ENCODE data around the gene CCDC63.
A peak's percentile ranks its signal among the peaks of the same experiment; 100 is the strongest.

The CCDC63 gene

DNA sequence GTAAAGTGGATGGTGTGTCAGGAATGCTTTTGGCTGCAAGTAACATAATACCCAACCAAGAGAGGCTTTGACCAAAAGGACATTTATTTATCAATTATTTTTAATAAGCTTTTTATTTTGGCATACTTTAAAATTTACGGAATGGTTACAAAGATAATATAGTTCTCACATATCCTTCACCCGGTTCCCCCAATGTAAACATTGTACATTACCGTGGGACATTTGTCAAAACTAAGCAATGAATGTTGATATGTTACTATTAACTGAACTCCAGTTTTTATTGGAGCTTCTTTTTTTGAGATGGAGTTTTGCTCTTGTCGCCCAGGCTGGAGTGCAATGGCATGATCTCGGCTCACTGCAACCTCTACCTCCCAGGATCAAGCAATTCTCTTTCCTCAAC lies 23.0 kb downstream of the CCDC63 start:
- Histone ChIP-seq H3K4me1 (ENCODE audit: control insufficient read depth in 5 of 5, insufficient read depth in 5 of 5, low read length in 5 of 5) (peaks cover 0 to 3% (median 0%) of the 10 kb centered on the region in 5 donors), H3K4me3 (ENCODE audit: low read depth in 1 of 5, low read length in 5 of 5) (no peak overlapping the region), H3K9me3 (ENCODE audit: control insufficient read depth in 5 of 5, low read length in 5 of 5) (no peaks in the 10 kb centered on the region), H3K9ac (ENCODE audit: low read length in 5 of 5) (no peak overlapping the region), H3K27ac (ENCODE audit: low read depth, low read length) (no peak overlapping the region), H3K27me3 (ENCODE audit: control insufficient read depth in 5 of 5, insufficient read depth in 4 of 5, low read length in 5 of 5) (peaks cover 0 to 2% (median 0%) of the 10 kb centered on the region in 5 donors), H3K36me3 (ENCODE audit: control insufficient read depth in 5 of 5, insufficient read depth in 5 of 5, low read length in 5 of 5) (no peaks in the 10 kb centered on the region)

DNA sequence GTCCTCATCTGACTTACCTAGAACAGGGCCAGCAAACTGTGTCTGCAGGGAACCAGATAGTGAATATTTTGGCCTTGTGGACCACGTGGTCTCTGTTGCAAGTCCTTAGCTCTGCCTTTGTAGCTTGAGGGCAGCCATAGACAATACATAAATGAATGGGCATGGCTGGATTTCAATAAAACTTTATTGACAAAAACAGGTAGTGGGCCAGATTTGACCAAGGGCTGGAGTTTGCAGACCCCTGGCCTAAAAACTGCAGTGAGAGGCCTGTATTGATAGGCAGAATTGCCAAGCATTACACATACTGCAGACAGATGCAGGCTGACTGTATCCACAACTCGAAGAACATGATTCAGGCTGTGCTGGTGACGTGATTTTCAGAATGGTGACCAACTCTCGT lies 25.3 kb downstream of the CCDC63 start:
- Histone ChIP-seq H3K4me1 (ENCODE audit: control insufficient read depth in 5 of 5, insufficient read depth in 5 of 5, low read length in 5 of 5) (no peaks in the 10 kb centered on the region), H3K36me3 (ENCODE audit: control insufficient read depth in 5 of 5, insufficient read depth in 5 of 5, low read length in 5 of 5) (no peaks in the 10 kb centered on the region), H3K9ac (ENCODE audit: low read length in 5 of 5) (no peak overlapping the region), H3K9me3 (ENCODE audit: control insufficient read depth in 5 of 5, low read length in 5 of 5) (no peaks in the 10 kb centered on the region), H3K4me3 (ENCODE audit: low read depth in 1 of 5, low read length in 5 of 5) (no peak overlapping the region), H3K27me3 (ENCODE audit: control insufficient read depth in 5 of 5, insufficient read depth in 4 of 5, low read length in 5 of 5) (peaks cover 0 to 2% (median 0%) of the 10 kb centered on the region in 5 donors), H3K27ac (ENCODE audit: low read depth, low read length) (no peak overlapping the region)

DNA sequence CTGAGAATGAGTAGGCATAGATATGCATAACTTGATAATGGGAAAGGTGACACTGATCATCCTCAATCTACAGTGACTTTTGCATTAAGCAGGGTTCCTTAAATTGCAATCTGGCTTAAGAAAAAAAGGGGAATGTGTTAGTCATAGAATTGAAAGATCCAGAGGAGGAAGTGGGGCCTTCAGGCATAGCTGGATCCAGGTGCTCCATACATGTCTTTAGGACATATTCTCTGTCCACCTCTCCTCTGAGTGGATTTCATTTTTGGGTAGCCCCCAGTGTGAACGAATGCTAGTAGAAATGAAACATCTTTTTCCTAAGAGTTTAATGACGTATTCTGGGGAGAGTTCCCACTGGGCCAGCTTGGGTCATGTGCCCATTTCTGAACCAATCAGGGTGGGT lies 27.6 kb downstream of the CCDC63 start:
- H3K36me3 ChIP-seq (ENCODE audit: control insufficient read depth in 5 of 5, insufficient read depth in 5 of 5, low read length in 5 of 5): no peaks in the 10 kb centered on the region
- no peak overlapping the region for H3K4me3 ChIP-seq (ENCODE audit: low read depth in 1 of 5, low read length in 5 of 5)
- no peak overlapping the region for H3K9ac ChIP-seq (ENCODE audit: low read length in 5 of 5)
- H3K9me3 ChIP-seq (ENCODE audit: control insufficient read depth in 5 of 5, low read length in 5 of 5): no peaks in the 10 kb centered on the region
- H3K27me3 ChIP-seq (ENCODE audit: control insufficient read depth in 5 of 5, insufficient read depth in 4 of 5, low read length in 5 of 5): peaks cover 0 to 4% (median 0%) of the 10 kb centered on the region in 5 donors
- no peak overlapping the region for H3K27ac ChIP-seq (ENCODE audit: low read depth, low read length)
- H3K4me1 ChIP-seq (ENCODE audit: control insufficient read depth in 5 of 5, insufficient read depth in 5 of 5, low read length in 5 of 5): no peaks in the 10 kb centered on the region

DNA sequence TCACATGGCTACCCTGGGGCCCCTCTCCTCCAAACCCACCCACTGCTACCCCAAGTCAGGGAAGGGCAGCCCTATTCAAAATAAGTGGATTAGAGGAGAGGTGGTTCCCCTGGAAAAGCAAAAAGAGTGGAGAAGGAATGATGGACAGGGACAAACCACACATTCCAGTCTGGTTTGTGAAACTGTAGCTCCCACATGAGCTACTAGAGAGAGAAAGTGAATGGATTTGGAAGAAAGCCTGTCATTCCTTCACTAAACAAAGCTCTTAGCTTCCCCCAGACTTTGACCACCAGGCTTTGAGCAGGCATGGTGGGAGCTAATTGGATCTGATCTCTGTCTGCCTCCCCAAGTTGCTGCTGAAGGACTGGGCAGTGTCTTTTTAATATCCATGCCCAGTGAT lies 28.0 kb downstream of the CCDC63 start:
- Histone ChIP-seq H3K4me3 (ENCODE audit: low read depth in 1 of 5, low read length in 5 of 5) (no peak overlapping the region), H3K9me3 (ENCODE audit: control insufficient read depth in 5 of 5, low read length in 5 of 5) (no peaks in the 10 kb centered on the region), H3K27ac (ENCODE audit: low read depth, low read length) (no peak overlapping the region)

DNA sequence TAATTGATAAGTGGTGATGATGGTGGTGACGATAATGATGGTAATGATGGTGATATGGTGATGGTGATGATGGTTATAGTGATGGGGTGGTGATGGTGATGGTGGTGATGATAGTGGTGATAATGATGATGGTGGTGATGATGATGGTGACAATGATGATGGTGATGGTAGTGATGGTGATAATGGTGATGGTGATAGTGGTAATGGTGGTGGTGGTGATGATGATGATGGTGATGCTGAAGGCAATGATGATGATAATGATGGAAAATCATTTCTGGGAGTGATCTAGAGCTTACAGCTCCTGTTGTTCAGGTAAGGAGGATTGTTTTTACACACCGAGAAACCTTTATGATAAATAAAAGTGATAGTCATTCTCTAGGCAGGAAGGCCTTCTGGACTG lies 33.9 kb downstream of the CCDC63 start:
- H3K27ac ChIP-seq (ENCODE audit: low read depth, low read length): no peak overlapping the region
- no peak overlapping the region for H3K4me3 ChIP-seq (ENCODE audit: low read depth in 1 of 5, low read length in 5 of 5)
- H3K36me3 ChIP-seq (ENCODE audit: control insufficient read depth in 5 of 5, insufficient read depth in 5 of 5, low read length in 5 of 5): no peaks in the 10 kb centered on the region
- H3K9me3 ChIP-seq (ENCODE audit: control insufficient read depth in 5 of 5, low read length in 5 of 5): no peaks in the 10 kb centered on the region
- no peaks in the 10 kb centered on the region for H3K4me1 ChIP-seq (ENCODE audit: control insufficient read depth in 5 of 5, insufficient read depth in 5 of 5, low read length in 5 of 5)
- H3K27me3 ChIP-seq (ENCODE audit: control insufficient read depth in 5 of 5, insufficient read depth in 4 of 5, low read length in 5 of 5): peaks cover 0 to 3% (median 0%) of the 10 kb centered on the region in 5 donors
- no peak overlapping the region for H3K9ac ChIP-seq (ENCODE audit: low read length in 5 of 5)

More for the DNA sequence above, 28.0 kb downstream of the CCDC63 start:
- no peaks in the 10 kb centered on the region for H3K36me3 ChIP-seq (ENCODE audit: control insufficient read depth in 5 of 5, insufficient read depth in 5 of 5, low read length in 5 of 5)
- H3K9ac ChIP-seq (ENCODE audit: low read length in 5 of 5): no peak overlapping the region
- H3K27me3 ChIP-seq (ENCODE audit: control insufficient read depth in 5 of 5, insufficient read depth in 4 of 5, low read length in 5 of 5): peaks cover 0 to 4% (median 0%) of the 10 kb centered on the region in 5 donors
- no peaks in the 10 kb centered on the region for H3K4me1 ChIP-seq (ENCODE audit: control insufficient read depth in 5 of 5, insufficient read depth in 5 of 5, low read length in 5 of 5)

DNA sequence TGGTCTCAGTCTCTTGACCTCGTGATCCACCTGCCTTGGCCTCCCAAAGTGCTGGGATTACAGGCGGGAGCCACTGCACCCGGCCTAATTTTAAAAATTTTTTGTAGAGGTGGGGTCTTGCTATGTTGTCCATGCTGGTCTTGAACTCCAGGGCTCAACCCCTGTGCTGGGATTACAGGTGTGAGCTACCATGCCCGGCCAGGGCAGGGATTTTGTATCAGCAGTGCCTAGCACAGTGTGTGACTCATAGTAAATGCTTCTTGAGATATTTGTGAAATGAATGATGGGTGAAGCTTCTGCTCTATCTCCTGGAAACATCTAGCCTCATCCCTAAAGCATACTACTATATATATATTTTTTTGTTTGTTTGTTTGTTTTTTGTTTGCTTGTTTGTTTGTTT lies 36.5 kb downstream of the CCDC63 start:
- Histone ChIP-seq H3K9ac (ENCODE audit: low read length in 5 of 5) (no peak overlapping the region), H3K4me1 (ENCODE audit: control insufficient read depth in 5 of 5, insufficient read depth in 5 of 5, low read length in 5 of 5) (peaks cover 0 to 5% (median 0%) of the 10 kb centered on the region in 5 donors), H3K27me3 (ENCODE audit: control insufficient read depth in 5 of 5, insufficient read depth in 4 of 5, low read length in 5 of 5) (peaks cover 0 to 3% (median 0%) of the 10 kb centered on the region in 5 donors)

DNA sequence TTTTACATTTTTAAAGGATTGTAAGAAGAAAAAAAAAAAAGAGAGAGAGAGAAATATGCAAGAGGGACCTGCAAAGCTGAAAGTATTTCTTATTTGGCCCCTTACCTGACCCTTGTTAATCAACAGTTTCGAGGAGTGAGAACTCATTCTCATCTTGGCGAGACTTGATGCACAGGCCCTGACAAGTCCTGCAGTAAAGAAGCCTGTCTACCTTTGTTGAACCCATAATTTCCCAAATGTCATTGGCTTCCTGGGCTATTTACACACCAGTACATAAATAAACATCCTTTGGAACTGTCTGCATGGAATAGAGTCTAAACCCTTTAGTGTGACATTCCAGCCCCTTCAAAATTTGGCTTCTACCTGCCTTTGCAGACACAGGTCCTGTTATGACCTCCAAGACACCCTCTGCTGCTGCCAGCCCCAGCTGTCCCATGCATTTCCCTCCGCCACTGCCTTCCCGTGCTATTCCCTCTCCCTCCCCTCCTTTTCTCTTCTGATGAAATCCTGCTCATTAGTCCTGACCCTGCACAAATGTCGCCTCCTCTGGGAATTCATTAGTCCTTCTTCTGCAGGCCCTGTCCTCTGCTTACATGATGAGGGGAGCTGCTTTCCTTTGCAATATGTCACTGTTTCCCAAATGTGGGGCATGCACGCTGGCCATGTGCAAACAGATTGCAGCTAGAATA lies 38.5 kb downstream of the CCDC63 start:
- Histone ChIP-seq H3K27ac (ENCODE audit: low read depth, low read length) (no peak overlapping the region), H3K27me3 (ENCODE audit: control insufficient read depth in 5 of 5, insufficient read depth in 4 of 5, low read length in 5 of 5) (no peaks in the 10 kb centered on the region), H3K36me3 (ENCODE audit: control insufficient read depth in 5 of 5, insufficient read depth in 5 of 5, low read length in 5 of 5) (no peaks in the 10 kb centered on the region), H3K9me3 (ENCODE audit: control insufficient read depth in 5 of 5, low read length in 5 of 5) (no peaks in the 10 kb centered on the region), H3K9ac (ENCODE audit: low read length in 5 of 5) (no peak overlapping the region), H3K4me1 (ENCODE audit: control insufficient read depth in 5 of 5, insufficient read depth in 5 of 5, low read length in 5 of 5) (peaks cover 0 to 5% (median 0%) of the 10 kb centered on the region in 5 donors), H3K4me3 (ENCODE audit: low read depth in 1 of 5, low read length in 5 of 5) (no peak overlapping the region)

More for the DNA sequence above, 36.5 kb downstream of the CCDC63 start:
- Histone ChIP-seq H3K36me3 (ENCODE audit: control insufficient read depth in 5 of 5, insufficient read depth in 5 of 5, low read length in 5 of 5) (no peaks in the 10 kb centered on the region), H3K27ac (ENCODE audit: low read depth, low read length) (no peak overlapping the region), H3K9me3 (ENCODE audit: control insufficient read depth in 5 of 5, low read length in 5 of 5) (no peaks in the 10 kb centered on the region), H3K4me3 (ENCODE audit: low read depth in 1 of 5, low read length in 5 of 5) (no peak overlapping the region)

DNA sequence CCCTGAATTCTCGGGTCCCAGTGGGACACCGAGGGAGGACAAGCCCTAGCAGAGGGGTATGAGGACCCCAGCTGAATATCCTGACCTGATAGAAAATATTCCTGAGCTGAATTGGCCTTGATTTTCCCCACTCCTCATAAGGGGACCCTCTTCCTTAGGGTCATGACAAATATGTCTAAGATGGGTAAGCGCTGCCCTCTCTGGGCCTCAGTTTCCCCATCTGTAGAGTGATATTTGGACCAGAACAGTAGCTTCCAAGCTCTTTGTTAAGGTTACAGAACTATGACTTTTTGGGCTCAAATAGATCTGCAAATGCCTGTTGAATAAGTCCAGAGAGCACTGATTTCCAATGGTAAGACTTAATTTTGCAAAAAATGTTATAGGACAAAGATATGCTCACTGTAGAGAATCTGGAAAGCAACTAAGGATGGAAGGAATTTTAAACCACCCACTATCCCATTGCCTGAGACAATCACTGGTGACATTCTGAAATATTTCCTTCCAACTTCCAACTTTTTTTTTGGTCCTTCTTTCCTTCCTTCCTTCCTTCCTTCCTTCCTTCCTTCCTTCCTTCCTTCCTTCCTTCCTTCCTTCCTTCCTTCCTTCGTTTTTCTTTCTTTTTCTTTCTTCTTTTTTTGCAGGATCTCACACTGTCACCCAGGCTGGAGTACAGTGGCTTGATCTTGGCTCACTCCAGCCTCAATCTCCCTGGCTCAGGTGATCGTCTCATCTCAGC lies 41.6 kb downstream of the CCDC63 start:
- no peak overlapping the region for H3K27ac ChIP-seq (ENCODE audit: low read depth, low read length)
- H3K36me3 ChIP-seq (ENCODE audit: control insufficient read depth in 5 of 5, insufficient read depth in 5 of 5, low read length in 5 of 5): no peaks in the 10 kb centered on the region
- H3K9ac ChIP-seq (ENCODE audit: low read length in 5 of 5): peak overlapping the region in 1 of 5 donors; percentile 58
- peaks cover 2 to 8% (median 3%) of the 10 kb centered on the region in 5 donors for H3K27me3 ChIP-seq (ENCODE audit: control insufficient read depth in 5 of 5, insufficient read depth in 4 of 5, low read length in 5 of 5)
- H3K4me3 ChIP-seq (ENCODE audit: low read depth in 1 of 5, low read length in 5 of 5): peak overlapping the region in 4 of 5 donors; percentile 63 to 80 (median 71)
- no peaks in the 10 kb centered on the region for H3K9me3 ChIP-seq (ENCODE audit: control insufficient read depth in 5 of 5, low read length in 5 of 5)
- peaks cover 0 to 5% (median 0%) of the 10 kb centered on the region in 5 donors for H3K4me1 ChIP-seq (ENCODE audit: control insufficient read depth in 5 of 5, insufficient read depth in 5 of 5, low read length in 5 of 5)

DNA sequence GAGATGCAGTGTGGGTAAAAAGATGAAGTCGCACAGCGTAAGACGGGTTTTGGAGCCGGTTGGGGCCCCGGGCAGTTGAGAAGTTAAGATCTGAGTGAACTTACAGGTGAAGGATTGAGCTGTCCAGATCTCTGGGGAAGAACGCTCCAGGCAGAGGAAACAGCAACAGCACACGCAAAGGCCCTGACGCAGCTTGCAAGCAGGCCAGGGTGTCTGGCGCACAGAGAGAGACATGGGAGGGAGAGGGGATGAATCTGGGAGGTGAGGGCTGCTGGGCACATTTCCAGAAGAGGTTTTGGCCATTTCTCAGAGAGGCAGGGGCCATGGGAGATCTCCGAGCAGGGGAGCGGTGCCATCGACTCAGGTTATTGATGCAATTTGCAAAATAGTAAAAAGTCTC lies 42.6 kb downstream of the CCDC63 start:
- peaks cover 0 to 5% (median 3%) of the 10 kb centered on the region in 5 donors for H3K9me3 ChIP-seq (ENCODE audit: control insufficient read depth in 5 of 5, low read length in 5 of 5)
- H3K9ac ChIP-seq (ENCODE audit: low read length in 5 of 5): no peak overlapping the region
- no peak overlapping the region for H3K27ac ChIP-seq (ENCODE audit: low read depth, low read length)
- H3K36me3 ChIP-seq (ENCODE audit: control insufficient read depth in 5 of 5, insufficient read depth in 5 of 5, low read length in 5 of 5): no peaks in the 10 kb centered on the region
- H3K4me3 ChIP-seq (ENCODE audit: low read depth in 1 of 5, low read length in 5 of 5): no peak overlapping the region
- H3K27me3 ChIP-seq (ENCODE audit: control insufficient read depth in 5 of 5, insufficient read depth in 4 of 5, low read length in 5 of 5): peaks cover 3 to 9% (median 4%) of the 10 kb centered on the region in 5 donors
- peaks cover 0 to 5% (median 2%) of the 10 kb centered on the region in 5 donors for H3K4me1 ChIP-seq (ENCODE audit: control insufficient read depth in 5 of 5, insufficient read depth in 5 of 5, low read length in 5 of 5)

DNA sequence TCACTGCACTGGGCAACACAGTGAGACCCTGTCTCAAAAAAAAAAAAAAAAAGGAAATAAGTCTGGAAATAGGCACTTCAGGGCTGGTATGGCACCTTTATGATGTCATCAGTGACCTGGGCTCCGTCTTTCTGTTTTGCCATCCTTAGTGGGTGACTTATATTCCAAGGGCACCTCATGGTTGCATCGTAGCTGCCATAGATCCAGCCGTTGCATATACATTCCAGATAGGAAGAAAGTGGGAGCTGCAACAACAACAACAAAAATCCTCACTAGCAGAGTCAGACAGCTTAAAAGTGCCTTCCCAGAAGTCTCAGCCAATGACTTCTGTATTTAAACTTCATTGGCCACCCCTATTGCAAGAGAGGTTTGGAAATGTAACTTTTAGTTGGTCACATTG lies 47.2 kb downstream of the CCDC63 start:
- Histone ChIP-seq H3K9ac (ENCODE audit: low read length in 5 of 5) (no peak overlapping the region), H3K27ac (ENCODE audit: low read depth, low read length) (no peak overlapping the region), H3K36me3 (ENCODE audit: control insufficient read depth in 5 of 5, insufficient read depth in 5 of 5, low read length in 5 of 5) (no peaks in the 10 kb centered on the region), H3K4me3 (ENCODE audit: low read depth in 1 of 5, low read length in 5 of 5) (no peak overlapping the region), H3K4me1 (ENCODE audit: control insufficient read depth in 5 of 5, insufficient read depth in 5 of 5, low read length in 5 of 5) (peaks cover 0 to 6% (median 4%) of the 10 kb centered on the region in 5 donors), H3K27me3 (ENCODE audit: control insufficient read depth in 5 of 5, insufficient read depth in 4 of 5, low read length in 5 of 5) (peaks cover 3 to 9% (median 4%) of the 10 kb centered on the region in 5 donors), H3K9me3 (ENCODE audit: control insufficient read depth in 5 of 5, low read length in 5 of 5) (peaks cover 0 to 5% (median 3%) of the 10 kb centered on the region in 5 donors)
